ENCODE measurements around the gene PIWIL4.

The PIWIL4 gene

GRCh38 chr11:94649254-94649653 lies 82.1 kb downstream of the PIWIL4 start:
- DNase-seq, result no peak
- no peak overlapping the region for H3K4me3 ChIP-seq
- no peak for TF ChIP-seq CTCF (IDR thresholded peaks at IDR 0.05)
- H3K27ac ChIP-seq, result no peak overlapping the region
- H3K9me3 ChIP-seq, result no peaks in the 10 kb centered on the region
- no peaks in the 10 kb centered on the region for H3K27me3 ChIP-seq
- H3K4me1 ChIP-seq, result no peaks in the 10 kb centered on the region
- H3K36me3 ChIP-seq, result no peaks in the 10 kb centered on the region
- intact Hi-C loops (cut with DNase I; ENCODE audit: low total_unique reads), result no loop called here

DNA sequence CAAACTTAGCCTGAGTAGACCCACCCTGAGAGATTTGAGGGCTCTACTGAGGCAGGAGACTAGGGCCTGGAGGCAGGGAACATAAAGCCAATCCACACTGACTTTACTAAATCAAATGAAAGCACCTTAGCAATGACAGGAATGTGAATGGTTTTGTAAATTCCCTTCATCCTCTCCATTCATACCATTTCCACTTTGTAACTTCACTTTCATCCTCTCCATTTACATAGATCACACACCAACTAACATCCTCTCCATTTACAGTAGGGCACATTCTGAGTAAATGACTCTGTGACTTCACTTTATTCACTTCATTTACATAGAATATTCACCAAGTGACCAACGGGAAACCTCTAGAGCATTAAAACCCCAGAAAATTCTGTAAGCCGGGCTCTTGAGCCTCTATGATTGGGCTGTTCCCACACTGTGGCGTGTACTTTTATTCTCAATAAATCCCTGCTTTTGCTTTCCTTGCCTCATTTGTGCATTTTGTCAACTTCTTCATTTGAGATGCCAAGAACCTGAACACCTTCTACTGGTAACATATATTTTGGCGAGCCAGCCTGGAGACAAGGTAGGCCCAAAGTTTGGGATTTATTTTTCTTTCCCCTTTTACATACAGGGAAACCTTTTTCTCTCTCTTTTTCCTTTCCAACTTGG lies 82.9 kb downstream of the PIWIL4 start:
- TF ChIP-seq CTCF (IDR thresholded peaks at IDR 0.05), result no peak
- no peak for DNase-seq
- no peaks in the 10 kb centered on the region for H3K27me3 ChIP-seq
- intact Hi-C loops (cut with DNase I; ENCODE audit: low total_unique reads), result no loop called here
- H3K4me3 ChIP-seq, result no peak overlapping the region
- no peaks in the 10 kb centered on the region for H3K36me3 ChIP-seq
- H3K27ac ChIP-seq, result no peak overlapping the region
- no peaks in the 10 kb centered on the region for H3K9me3 ChIP-seq
- no peaks in the 10 kb centered on the region for H3K4me1 ChIP-seq

DNA sequence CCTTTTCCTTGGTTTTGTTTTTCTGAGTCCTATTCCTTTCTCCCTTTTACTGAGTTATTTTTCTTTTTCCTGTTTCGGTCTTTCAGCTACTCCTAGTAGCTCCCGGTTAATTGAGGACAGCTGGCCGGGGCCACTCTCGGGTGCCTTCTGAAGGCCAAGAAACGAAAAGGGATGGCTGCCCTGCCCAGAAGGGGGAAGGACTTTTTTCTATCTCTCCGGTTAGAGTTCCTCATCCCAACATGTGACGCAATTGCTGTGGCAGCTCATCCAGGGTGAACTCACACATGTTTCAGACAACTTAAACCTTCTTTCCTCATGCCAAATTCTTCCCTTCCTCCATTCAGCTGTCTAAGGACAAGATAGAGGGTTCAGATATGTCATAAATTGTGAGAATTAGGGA lies 83.6 kb downstream of the PIWIL4 start:
- no peaks in the 10 kb centered on the region for H3K36me3 ChIP-seq
- intact Hi-C loops (cut with DNase I; ENCODE audit: low total_unique reads), result no loop called here
- H3K9me3 ChIP-seq, result no peaks in the 10 kb centered on the region
- DNase-seq, result peak; percentile 57 to 73
- no peak overlapping the region for H3K27ac ChIP-seq
- no peak overlapping the region for H3K4me3 ChIP-seq
- H3K4me1 ChIP-seq, result no peaks in the 10 kb centered on the region
- TF ChIP-seq CTCF (IDR thresholded peaks at IDR 0.05), result no peak
- H3K27me3 ChIP-seq, result no peaks in the 10 kb centered on the region

GRCh38 chr11:94652735-94653284 lies 85.6 kb downstream of the PIWIL4 start:
- Histone ChIP-seq H3K4me1 (no peaks in the 10 kb centered on the region), H3K27ac (no peak overlapping the region), H3K27me3 (no peaks in the 10 kb centered on the region), H3K9me3 (no peaks in the 10 kb centered on the region), H3K36me3 (no peaks in the 10 kb centered on the region), H3K4me3 (no peak overlapping the region)
- TF ChIP-seq CTCF (IDR thresholded peaks at IDR 0.05), result no peak
- no peak for DNase-seq
- intact Hi-C loops (cut with DNase I; ENCODE audit: low total_unique reads), result no loop called here

DNA sequence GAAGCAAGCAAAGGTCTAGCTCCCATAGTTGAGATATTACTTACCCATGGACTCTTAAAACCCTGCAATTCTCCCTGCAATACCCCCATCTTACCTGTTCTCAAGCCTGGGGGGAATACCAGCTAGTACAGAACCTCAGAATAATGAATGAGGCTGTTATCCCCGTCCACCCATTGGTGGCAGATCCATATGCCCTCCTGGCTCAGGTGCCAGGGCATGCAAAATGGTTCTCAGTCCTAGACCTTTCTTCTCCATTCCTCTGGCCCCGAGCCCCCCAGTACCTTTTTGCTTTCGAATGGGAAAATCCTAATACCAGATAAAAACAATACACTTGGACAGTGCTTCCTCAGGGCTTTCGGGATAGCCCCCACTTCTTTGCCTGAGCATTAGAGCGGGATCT lies 86.4 kb downstream of the PIWIL4 start:
- intact Hi-C loops (cut with DNase I; ENCODE audit: low total_unique reads), result no loop called here
- Histone ChIP-seq H3K4me1 (no peaks in the 10 kb centered on the region), H3K9me3 (no peaks in the 10 kb centered on the region), H3K4me3 (no peak overlapping the region), H3K27ac (no peak overlapping the region), H3K27me3 (no peaks in the 10 kb centered on the region), H3K36me3 (no peaks in the 10 kb centered on the region)
- TF ChIP-seq CTCF (IDR thresholded peaks at IDR 0.05), result no peak
- DNase-seq, result no peak

Measured in tibial artery (tissue), 4 donors.